ENCODE results near the gene CACNG7.

Gene CACNG7

GRCh38 chr19:53957448-53958167 is 48.5 kb downstream of the CACNG7 start:
- no peak for DNase-seq

GRCh38 chr19:53958168-53958571 is 49.1 kb downstream of the CACNG7 start:
- DNase-seq = no peak

DNA sequence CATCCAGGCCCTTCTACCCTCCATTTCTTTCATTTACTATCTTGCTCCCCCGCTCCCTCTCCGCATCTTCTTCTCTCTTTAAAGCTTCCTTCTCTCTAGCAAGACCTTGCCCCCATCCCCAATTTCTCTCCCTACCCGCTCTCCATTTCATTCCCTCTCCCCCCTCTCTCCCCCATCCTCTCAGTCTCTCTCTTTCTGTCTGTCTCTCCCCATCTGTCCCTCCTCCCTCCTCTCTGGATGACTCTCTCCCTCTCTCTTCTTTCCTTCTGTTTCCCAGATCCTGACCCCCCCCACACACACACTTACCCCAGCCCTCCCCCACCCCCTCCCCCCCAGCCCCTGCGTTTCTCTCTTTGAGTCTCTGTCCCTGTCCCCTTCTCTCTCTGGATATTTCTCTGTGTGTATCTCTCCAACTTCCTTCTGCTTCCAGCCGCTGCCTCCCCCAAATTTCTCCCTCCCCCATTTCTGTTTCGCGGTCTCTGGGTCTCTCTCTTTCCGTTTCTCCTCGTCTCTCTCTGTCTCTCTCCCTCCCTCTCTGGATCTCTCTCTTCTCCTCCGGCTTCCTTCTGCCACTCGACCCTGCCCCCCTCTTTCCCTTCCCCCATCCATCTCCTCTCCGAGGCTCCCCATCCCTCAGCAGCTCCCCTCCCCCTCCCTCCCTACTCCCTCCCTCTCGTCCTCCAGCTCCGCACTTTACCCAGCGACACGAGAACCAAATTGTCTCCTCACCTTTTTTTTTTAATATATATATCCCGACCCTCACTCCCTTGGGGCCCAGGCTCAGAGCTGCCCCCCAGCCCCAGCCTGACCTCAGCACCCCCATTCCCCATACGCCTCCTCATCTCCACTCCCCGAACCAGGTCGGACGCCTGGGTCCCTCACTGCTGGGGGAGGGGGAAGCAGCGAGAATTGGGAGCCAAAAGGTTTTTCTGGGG is 50.0 kb downstream of the CACNG7 start:
- no peak for DNase-seq

DNA sequence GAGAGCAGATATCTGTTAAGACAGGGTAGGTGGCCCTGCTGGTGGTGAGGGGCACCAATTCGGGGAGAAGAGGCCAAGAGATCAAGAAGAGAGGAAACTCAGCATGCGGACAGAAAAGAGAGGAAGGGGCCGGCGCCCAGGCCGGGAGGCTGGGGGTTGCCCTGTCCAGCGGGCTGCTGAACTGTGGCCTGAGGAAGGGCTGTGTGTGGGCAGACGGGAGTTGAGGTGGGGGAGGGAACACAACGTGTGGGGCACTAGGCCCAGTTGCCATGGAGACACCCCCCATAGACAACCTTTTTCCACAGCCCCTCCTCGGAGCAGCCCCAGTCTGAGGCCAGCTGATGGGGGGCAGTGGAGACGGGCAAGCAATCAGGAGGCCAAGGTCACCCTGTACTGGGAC is 51.1 kb downstream of the CACNG7 start:
- DNase-seq = no peak

- DNase-seq = no peak
Observed at GRCh38 chr19:53960886-53961285, 51.8 kb downstream of the CACNG7 start.

- DNase-seq = no peak
Observed at GRCh38 chr19:53961523-53962356, 52.7 kb downstream of the CACNG7 start.

DNA sequence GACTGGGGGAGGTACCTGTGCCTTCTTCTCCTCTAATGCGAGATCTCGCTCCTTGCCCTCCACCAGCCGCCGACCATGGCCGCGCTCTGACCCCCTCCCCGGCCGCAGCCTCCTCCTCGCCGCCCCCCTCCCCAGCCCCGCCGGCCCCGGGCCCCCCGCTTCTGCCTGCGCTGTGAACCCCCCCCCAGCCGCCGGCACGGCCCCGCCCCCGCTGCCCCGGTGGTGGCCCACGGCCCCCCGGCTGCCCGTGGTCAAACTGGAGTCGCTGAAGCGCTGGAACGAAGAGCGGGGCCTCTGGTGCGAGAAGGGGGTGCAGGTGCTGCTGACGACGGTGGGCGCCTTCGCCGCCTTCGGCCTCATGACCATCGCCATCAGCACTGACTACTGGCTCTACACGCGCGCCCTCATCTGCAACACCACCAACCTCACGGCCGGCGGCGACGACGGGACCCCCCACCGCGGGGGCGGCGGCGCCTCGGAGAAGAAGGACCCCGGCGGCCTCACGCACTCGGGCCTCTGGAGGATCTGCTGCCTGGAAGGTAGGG is 53.9 kb downstream of the CACNG7 start, which contains the start of gene CACNG8:
CACNG8 (plus strand) TSS at position 51 of the 545 bp plus-strand sequence.
- no peak for DNase-seq

DNA sequence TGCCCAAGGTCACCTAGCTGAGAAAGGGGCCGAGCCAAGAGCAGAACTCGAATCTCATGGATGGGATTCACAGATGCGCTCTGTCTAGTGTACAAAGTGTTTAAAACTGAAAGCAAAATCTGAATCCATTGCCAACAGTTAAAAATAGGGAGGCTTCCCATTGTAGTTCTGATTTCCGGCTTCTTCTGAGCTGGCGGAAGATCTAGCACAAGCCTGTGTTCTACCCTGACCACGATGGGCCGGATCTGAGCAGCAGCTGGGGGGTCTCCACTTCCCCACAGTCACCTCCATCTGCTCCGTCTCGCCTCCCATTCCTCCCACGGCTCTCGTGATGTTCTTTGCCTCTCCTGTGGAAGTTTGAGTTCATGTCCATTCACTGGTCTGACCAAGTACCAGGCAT is 56.0 kb downstream of the CACNG7 start:
- no peak for DNase-seq

- no peak for DNase-seq
Observed at GRCh38 chr19:53966931-53967330, 57.9 kb downstream of the CACNG7 start.

GRCh38 chr19:53969366-53969765 is 60.3 kb downstream of the CACNG7 start:
- DNase-seq = no peak

GRCh38 chr19:53971673-53972072 is 62.6 kb downstream of the CACNG7 start:
- no peak for DNase-seq

- DNase-seq = no peak
Observed at GRCh38 chr19:53977429-53977990, 68.4 kb downstream of the CACNG7 start.

GRCh38 chr19:53977991-53978731 is 69.1 kb downstream of the CACNG7 start:
- DNase-seq = no peak

DNA sequence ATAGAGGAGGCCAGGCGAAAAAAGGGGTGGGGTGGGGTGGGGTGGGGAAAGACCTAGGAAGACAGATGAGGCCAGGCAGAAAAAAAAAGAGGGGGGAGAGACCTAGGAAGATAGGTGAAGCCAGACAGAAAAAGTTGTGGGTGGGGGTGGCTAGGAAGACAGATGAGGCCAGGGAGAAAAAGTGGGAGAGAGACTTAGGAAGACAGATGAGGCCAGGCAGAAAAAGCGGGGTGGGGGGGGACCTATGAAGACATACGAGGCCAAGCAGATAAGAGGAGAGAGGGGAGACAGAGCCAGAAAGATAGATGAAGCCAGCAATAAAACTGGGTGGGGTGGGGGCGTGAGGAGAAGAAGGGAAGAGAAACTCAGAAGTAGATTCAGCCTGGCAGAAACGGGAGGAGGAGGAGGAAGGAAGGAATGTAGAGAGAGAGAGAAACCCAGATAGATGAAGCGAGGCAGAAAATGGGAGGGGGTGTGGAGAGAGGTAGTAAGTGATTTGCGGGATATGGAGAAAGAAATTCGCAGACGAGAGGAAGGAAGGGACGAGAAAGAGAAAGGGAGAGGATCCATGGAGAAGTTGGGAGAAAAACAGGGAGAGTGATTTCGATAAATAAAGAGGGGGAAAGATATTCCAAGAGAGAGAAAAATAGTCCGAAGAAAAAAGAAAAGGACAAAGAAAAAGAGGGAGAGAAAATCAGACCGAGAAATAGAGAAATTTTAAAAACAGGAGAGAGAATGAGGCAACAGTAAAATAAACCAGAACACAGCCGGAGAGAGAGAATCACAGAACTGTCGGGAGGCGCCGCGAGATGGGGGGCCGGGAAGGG is 70.1 kb downstream of the CACNG7 start:
- no peak for DNase-seq

- DNase-seq = no peak
Observed at GRCh38 chr19:53980539-53981375, 71.7 kb downstream of the CACNG7 start.

GRCh38 chr19:53981376-53981951 is 72.4 kb downstream of the CACNG7 start:
- DNase-seq = no peak

DNA sequence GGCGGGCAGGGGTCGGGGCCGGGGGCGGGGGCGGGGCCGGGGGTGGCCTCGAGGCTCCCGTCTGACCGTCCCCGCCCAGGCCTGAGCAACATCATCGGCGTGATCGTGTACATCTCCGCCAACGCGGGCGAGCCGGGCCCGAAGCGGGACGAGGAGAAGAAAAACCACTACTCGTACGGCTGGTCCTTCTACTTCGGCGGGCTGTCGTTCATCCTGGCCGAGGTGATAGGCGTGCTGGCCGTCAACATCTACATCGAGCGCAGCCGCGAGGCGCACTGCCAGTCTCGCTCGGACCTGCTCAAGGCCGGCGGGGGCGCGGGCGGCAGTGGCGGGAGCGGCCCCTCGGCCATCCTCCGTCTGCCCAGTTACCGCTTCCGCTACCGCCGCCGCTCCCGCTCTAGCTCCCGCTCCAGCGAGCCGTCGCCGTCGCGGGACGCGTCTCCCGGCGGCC is 72.9 kb downstream of the CACNG7 start:
- DNase-seq = no peak

DNA sequence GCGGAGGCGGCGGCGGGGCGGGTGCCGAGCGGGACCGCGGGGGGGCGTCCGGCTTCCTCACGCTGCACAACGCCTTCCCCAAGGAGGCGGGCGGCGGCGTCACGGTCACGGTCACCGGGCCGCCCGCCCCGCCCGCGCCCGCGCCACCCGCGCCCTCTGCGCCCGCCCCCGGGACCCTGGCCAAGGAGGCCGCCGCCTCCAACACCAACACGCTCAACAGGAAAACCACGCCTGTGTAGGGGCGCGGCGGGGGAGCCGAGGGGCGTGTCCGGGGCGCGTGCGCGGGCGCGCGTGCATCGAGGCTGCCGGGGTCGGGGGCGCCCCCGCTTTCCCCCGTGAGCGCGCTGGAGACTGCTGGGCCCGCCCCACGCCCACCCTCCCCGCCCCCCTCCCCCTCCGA is 73.5 kb downstream of the CACNG7 start:
- no peak for DNase-seq

Data from NCI-H2107 (cell line).